ENCODE data around the gene TRMT44.

TRMT44 gene

DNA sequence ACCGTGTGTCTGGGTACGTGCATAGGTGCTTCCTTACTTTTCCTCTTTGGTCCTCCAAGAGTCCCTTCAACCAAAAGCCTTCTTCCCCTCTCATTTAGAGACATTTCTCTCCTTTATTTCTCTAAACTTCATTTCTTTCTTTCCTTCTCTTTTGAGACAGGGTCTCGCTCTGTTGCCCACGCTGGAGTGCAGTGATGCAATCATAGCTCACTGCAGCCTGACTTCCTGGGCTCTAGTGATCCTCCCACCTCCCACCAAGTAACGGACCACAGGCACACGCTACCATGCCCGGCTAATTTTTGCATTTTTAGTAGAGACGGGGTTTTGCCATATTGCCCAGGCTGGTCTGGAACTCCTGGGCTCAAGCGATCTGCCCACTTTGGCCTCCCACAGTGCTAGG is 42.2 kb upstream of the TRMT44 start:
- TF ChIP-seq ZNF70 (CRISPR knock-in tag; IDR thresholded peaks at IDR 0.05) (no peak), TOX (CRISPR knock-in tag; IDR thresholded peaks at IDR 0.05; ENCODE audit: borderline replicate concordance) (no peak), PPARA (CRISPR knock-in tag; IDR thresholded peaks at IDR 0.05; ENCODE audit: borderline replicate concordance) (no peak), TSHZ2 (CRISPR knock-in tag; IDR thresholded peaks at IDR 0.05) (no peak), ISL1 (CRISPR knock-in tag; IDR thresholded peaks at IDR 0.05) (no peak), ARNTL (CRISPR knock-in tag; IDR thresholded peaks at IDR 0.05; ENCODE audit: borderline replicate concordance, low read depth) (no peak), SNAI2 (CRISPR knock-in tag; IDR thresholded peaks at IDR 0.05) (no peak), ZNF8 (CRISPR knock-in tag; IDR thresholded peaks at IDR 0.05) (no peak), RARB (CRISPR knock-in tag; IDR thresholded peaks at IDR 0.05) (no peak), OSR1 (CRISPR knock-in tag; IDR thresholded peaks at IDR 0.05) (no peak), ESRRG (CRISPR knock-in tag; IDR thresholded peaks at IDR 0.05) (no peak), ZFP3 (CRISPR knock-in tag; IDR thresholded peaks at IDR 0.05) (no peak)
- TF ChIP-seq, protein P1, sequence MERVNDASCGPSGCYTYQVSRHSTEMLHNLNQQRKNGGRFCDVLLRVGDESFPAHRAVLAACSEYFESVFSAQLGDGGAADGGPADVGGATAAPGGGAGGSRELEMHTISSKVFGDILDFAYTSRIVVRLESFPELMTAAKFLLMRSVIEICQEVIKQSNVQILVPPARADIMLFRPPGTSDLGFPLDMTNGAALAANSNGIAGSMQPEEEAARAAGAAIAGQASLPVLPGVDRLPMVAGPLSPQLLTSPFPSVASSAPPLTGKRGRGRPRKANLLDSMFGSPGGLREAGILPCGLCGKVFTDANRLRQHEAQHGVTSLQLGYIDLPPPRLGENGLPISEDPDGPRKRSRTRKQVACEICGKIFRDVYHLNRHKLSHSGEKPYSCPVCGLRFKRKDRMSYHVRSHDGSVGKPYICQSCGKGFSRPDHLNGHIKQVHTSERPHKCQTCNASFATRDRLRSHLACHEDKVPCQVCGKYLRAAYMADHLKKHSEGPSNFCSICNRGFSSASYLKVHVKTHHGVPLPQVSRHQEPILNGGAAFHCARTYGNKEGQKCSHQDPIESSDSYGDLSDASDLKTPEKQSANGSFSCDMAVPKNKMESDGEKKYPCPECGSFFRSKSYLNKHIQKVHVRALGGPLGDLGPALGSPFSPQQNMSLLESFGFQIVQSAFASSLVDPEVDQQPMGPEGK (CRISPR knock-in tag; IDR thresholded peaks at IDR 0.05; ENCODE audit: borderline replicate concordance) = no peak
- TF ChIP-seq, protein P2, sequence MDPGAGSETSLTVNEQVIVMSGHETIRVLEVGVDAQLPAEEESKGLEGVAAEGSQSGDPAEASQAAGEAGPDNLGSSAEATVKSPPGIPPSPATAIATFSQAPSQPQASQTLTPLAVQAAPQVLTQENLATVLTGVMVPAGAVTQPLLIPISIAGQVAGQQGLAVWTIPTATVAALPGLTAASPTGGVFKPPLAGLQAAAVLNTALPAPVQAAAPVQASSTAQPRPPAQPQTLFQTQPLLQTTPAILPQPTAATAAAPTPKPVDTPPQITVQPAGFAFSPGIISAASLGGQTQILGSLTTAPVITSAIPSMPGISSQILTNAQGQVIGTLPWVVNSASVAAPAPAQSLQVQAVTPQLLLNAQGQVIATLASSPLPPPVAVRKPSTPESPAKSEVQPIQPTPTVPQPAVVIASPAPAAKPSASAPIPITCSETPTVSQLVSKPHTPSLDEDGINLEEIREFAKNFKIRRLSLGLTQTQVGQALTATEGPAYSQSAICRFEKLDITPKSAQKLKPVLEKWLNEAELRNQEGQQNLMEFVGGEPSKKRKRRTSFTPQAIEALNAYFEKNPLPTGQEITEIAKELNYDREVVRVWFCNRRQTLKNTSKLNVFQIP (CRISPR knock-in tag; IDR thresholded peaks at IDR 0.05; ENCODE audit: borderline replicate concordance, low read depth) = no peak
- ATAC-seq = no peak

DNA sequence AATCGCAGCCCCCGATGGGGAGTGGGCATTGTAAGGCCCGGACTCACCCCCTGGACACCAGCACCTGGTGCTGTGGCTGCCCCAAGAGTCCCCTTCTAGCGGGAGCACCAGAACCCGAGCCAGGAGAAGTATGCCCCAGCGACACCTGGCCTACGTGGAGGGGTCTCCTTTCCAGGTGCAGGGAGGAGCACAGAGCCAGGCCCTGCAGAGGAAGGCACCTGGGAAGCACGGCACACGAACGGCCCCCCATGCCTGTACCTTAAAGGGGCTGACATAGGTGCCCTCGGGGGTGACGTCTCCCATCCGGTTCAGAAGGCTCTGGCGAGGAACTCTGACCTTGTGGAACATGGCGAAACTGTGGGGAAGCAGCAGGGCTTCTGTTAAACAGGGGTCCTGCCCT is 41.3 kb upstream of the TRMT44 start:
- no peak for ATAC-seq
- no peak for TF ChIP-seq ZFP3 (CRISPR knock-in tag; IDR thresholded peaks at IDR 0.05)
- TF ChIP-seq, protein P2 (CRISPR knock-in tag; IDR thresholded peaks at IDR 0.05; ENCODE audit: borderline replicate concordance, low read depth) = no peak

GRCh38 chr4:8400632-8401325 is 39.8 kb upstream of the TRMT44 start:
- ATAC-seq = no peak
- no peak for TF ChIP-seq ZNF8 (CRISPR knock-in tag; IDR thresholded peaks at IDR 0.05)
- no peak for TF ChIP-seq ARNTL (CRISPR knock-in tag; IDR thresholded peaks at IDR 0.05; ENCODE audit: borderline replicate concordance, low read depth)

GRCh38 chr4:8401665-8402064 is 38.9 kb upstream of the TRMT44 start:
- ATAC-seq = no peak
- TF ChIP-seq ZFP30 (CRISPR knock-in tag; IDR thresholded peaks at IDR 0.05) (no peak), TOX (CRISPR knock-in tag; IDR thresholded peaks at IDR 0.05; ENCODE audit: borderline replicate concordance) (no peak), RARB (CRISPR knock-in tag; IDR thresholded peaks at IDR 0.05) (no peak), ZFP3 (CRISPR knock-in tag; IDR thresholded peaks at IDR 0.05) (no peak), TSHZ2 (CRISPR knock-in tag; IDR thresholded peaks at IDR 0.05) (no peak), CSRNP3 (CRISPR knock-in tag; IDR thresholded peaks at IDR 0.05) (no peak), ZNF565 (CRISPR knock-in tag; conservative IDR thresholded peaks at IDR 0.05; ENCODE audit: low read depth) (no peak), SNAI2 (CRISPR knock-in tag; IDR thresholded peaks at IDR 0.05) (no peak)
- TF ChIP-seq, protein P2 (CRISPR knock-in tag; IDR thresholded peaks at IDR 0.05; ENCODE audit: borderline replicate concordance, low read depth) = no peak
